ENCODE results near the gene ZNF764.
"Not testable (repeated sequence)": the region's sequence is repeated elsewhere in the genome, so short reads cannot be mapped to it uniquely, and the experiment has no call there.

ZNF764 gene

GRCh38 chr16:30527635-30528178, 30.5 kb downstream of the ZNF764 start:
- no peak for DNase-seq (ENCODE audit: low read depth)

DNA sequence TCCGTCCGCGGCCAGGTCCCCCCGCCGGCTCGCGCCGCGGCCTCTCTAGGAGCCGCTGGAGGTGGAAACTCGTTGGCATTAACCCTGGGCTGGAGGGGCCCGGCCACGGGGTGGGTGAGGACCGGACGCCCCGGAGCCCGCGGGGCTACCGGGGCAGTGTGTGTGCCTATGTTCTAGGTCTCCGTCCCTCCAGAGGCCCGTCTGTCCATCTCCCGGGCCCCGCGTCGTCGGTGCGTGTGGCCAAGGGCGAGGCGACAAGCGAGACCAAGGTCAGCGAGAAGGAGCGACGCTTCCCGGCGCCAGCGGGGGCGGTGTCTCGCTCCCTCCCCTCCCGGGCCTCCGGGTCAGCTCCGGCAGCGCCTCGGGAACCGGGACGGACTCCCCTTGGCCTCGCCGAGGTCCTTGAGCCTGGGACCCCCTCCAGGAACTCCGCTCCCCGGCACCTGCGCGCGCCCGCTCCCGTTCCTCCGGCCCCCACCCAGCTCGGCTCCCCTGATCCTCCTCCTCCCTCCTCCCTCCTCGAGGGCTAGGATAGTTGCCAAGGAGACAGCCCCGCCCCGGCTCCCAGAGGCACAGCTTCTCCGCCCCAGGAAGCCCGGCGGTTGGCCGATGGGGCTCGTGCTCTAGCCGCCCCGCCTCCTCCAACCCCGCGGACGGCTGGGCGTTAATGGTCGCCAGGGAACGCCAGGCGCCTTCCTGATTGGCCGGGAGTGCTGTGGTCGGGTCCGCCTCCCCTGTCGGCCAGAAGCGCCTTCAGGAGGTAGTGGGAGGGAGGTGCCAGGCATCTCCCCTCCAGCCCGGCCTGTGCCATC, 31.1 kb downstream of the ZNF764 start:
- peak; percentile 74 for DNase-seq (ENCODE audit: low read depth)

GRCh38 chr16:30526137-30526822, 31.9 kb downstream of the ZNF764 start, which contains the start of gene ZNF768:
Gene ZNF768, minus strand, starts transcription at chr16:30526566. Its CDS starts 153 bp downstream, at chr16:30526413.
- no peak for DNase-seq (ENCODE audit: low read depth)

GRCh38 chr16:30525844-30526136, 32.4 kb downstream of the ZNF764 start:
- no peak for DNase-seq (ENCODE audit: low read depth)

DNA sequence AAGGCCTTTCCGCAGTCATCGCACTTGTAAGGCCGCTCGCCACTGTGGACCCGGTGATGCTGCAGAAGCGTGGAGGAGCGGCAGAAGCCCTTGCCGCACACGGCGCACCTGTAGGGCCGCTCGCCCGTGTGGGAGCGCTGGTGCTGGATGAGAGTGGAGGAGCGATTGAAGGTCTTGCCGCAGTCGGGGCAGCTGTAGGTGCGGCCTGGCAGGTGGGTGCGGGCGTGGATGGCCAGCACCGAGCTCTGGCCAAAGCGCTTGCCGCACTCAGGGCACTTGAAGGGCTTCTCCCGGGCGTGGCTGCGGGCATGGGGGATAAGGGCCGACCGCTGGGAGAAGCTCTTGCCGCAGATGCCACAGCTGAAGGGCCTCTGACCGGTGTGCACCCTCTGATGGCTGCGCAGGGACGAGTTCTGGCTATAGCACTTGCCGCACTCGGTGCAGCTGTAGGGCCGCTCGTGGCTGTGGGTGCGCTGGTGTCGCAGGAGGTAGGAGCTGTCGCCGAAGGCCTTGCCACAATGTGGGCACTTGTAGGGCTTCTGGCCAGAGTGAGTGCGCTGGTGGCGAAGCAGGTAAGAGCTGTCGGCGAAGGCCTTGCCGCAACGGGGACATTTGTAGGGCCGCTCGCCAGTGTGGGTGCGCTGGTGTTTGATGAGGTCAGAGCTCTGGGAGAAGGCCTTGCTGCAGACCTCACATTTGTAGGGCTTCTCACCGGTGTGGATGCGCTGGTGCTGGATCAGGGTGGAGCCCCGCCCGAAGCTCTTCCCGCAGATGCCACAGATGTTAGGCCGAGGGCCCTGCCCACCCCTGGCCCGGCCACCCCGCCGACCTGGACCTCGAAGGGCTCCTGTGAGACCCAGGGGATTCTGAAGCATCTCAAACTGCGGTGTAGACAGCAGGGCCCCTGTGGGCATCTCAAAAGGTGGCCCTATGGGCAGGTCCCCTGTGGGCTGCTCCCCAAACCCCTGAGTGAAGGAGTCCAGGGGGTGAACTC, 33.3 kb downstream of the ZNF764 start:
- DNase-seq (ENCODE audit: low read depth), result no peak

DNA sequence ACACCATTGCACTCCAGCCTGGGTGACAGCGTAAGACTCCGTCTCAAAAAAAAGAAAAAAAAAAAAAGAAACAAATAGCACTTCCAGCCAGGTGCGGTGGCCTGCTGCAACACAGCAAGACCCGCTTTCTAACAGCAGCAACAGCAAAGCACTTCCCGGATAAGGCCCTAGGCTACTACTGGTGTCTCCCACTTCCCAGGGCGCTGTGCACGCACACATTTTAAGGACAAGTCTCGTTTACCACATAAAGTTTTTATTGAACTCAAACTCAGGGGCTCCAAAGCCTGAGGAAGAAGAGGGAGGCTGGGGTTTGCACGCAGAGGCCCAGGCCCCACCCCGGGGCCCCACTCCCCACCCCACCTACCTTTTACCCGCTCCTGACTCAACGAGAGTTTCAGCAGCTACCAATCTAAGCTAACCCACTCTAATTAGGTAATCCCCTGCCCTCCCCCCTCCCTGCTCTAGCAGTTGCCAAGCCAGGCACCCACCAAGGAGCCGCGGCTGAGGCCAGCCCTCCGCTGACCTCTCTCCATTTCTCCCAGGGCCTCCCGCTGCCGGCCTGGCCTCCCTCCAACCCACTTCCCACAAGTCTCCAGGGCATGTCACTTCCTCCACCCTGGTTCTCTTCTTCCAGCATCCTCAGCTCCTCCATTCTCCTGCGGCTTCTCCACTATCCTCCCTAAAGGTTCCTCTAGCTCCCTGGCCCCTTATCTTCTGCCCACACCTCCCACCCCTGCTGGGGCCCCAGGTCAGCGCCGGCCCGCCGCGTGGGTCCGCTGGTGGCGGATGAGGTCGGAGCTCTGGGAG, 34.2 kb downstream of the ZNF764 start:
- DNase-seq (ENCODE audit: low read depth), result no peak

DNA sequence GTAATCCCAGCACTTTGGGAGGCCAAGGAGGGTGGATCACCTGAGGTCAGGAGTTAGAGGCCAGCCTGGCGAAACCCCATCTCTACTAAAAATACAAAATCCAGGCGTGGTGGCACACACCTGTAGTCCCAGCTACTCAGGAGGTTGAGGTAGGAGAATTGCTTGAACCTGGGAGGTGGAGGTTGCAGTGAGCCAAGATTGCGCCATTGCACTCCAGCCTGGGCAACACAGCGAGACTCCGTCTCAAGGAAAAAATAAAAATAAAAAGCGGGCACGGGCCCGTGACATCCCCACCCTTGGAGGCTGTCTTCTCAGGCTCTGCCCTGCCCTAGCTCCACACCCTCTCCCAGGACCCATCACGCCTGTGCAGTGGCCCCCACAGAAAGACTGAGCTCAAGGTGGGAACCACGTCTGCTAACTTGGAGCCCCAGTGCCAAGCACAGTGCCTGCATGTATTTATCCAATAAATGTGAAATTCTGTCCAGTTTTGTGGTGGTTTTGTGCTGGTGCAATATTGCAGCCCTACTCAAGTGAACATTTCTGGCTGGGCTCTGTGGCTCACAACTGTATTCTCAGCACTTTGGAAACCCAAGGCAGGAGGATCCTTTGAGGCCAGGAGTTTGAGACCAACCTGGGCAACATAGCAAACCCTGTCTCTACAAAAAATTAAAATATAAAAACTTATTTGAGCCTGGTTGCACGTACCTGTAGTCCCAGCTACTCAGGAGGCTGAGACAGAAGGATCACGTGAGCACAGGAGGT, 35.3 kb downstream of the ZNF764 start:
- not testable (repeated sequence) for DNase-seq (ENCODE audit: low read depth)

GRCh38 chr16:30521873-30522641, 36.1 kb downstream of the ZNF764 start:
- DNase-seq (ENCODE audit: low read depth), result no peak

- DNase-seq (ENCODE audit: low read depth), result no peak
These were observed 36.7 kb downstream of the ZNF764 start for GRCh38 chr16:30521476-30521872.

DNA sequence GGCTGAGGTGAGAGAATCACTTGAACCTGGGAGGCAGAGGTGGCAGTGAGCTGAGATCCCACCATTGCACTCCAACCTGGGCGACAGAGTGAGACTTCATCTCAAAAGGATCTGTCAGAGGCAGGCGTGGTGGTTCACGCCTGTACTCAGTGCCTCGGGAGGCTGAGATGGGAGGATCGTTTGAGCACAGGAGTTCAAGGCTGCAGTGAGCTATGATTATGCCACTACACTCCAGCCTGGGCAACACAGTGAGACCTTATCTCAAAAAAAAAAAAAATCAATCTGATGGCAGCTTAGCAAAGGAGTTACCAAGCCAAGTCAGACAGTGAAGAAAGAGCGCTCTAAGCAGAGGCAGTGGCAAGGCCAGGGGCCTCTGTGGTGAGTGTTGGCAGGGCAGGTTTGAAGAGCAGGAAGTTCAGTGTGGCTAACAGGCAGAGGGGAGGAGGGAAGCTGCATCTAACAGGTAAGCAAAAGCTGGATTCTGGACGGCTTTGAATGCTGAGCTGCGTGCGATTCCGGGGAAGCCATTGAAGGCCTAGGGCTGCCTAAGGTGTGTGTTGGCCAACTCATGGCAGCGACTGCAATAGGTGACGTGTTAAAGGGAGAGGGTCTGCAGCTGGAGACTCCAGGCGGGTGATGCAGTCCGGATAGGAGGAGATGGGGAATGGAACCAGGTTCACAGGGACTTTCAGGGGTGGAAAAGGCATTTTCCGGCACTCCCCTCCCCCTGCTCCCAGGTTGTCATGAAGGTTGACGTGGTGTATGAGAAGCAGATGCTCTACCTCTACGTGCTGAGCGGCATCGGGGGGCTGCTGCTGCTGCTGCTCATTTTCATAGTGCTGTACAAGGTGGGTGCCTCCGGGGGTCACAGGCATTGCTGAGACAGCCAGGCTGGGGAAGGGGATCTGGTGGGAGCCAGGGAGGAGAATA, 38.8 kb downstream of the ZNF764 start:
- DNase-seq (ENCODE audit: low read depth), result no peak

DNA sequence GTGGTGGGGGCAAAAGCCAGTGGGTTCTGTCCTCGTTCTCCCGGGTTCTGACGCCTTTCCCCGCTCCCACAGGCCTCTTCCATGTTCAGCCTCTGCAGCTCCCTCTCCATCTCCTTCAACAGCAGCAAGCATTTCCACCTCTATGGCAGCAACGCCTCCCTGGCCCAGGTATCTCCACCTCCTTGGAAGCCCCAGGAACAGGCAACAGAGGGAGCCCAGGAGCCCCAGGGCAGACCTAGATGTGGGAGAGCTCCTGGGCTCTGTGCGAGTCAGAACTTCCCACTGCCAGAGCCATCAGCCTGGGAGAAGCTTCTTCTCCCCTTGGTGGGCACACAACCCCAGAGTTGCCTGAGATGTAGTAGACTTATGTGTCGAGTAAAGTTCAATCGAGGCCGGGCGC, 39.6 kb downstream of the ZNF764 start:
- no peak for DNase-seq (ENCODE audit: low read depth)

- no peak for DNase-seq (ENCODE audit: low read depth)
These were observed 42.9 kb downstream of the ZNF764 start for GRCh38 chr16:30515275-30515674.

- DNase-seq (ENCODE audit: low read depth), result no peak
These were observed 46.7 kb downstream of the ZNF764 start for GRCh38 chr16:30511509-30511908.

DNA sequence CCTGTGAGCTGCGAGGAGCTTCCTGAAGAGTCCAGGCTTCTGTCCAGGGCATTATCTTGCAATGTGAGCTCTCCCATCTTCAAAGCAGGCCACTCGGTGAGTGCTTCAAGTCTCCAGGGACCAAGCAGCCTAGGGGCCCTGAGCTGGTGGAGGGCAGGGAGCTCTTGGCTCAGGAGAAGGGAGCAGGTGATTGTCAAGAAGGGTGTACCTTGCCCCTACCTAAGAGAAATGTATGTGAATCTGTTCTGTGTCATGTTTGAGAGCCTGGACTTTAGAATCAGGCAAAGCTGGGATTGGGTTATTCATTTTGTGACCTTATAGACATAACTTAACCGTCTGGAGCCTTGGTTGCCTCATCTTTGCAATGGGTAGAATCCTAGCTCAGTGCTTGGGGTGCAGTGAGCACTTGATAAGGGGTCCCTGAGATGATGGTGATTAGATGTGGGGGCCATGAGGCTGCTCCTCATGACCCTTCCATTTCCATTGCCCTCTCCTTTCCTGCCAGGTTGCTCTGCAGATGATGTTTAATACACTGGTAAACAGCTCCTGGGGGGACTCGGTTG, 47.7 kb downstream of the ZNF764 start:
- no peak for DNase-seq (ENCODE audit: low read depth)

DNA sequence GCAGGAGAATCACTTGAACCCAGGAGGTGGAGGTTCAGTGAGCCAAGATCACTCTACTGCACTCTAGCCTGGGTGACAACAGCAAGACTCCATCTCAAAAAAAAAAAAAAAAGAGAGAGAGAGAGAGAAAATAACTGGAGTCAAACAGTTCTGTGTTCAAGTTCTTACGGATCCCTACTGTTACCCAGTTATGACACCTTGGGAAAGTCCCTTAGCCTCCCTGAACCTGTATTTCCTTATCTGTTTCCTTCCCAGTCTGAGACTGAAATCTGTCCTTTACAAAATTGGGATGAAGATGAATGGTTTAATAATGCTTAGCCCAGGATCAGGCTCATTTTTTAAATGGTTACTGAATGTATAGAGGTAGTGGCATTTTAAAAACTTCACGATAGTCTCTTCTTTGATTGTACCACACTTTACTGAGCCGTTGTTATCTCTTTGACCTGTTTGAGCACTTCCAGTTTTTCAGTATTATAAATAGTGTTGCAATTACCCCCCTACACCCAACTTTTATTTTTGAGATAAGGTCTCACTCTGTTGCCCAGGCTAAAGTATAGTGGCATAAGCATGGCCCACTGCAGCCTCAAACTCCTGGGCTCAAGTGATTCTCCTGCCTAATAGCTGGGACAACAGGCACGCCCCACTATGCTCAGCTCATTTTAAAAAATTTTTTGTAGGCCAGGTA, 49.0 kb downstream of the ZNF764 start:
- no peak for DNase-seq (ENCODE audit: low read depth)

Data from stimulated activated CD8-positive, alpha-beta memory T cell treated with anti-CD3 and anti-CD28 coated beads, Interleukin-15, amount 100 ng/mL, for 1 hour (primary cell).